GM12873 (cell line): ENCODE results near the gene LUM.

ENCODE experiments used
- CTCF ChIP-seq: IDR thresholded peaks from 2 replicates; pipeline ENCODE4 v1.5.1; 2012; ENCODE audit warnings: low read depth, mild to moderate bottlenecking, moderate library complexity, low read length, control low read depth; ENCODE audit not compliant: insufficient read depth; ENCODE audit errors: missing control alignments

LUM gene

DNA sequence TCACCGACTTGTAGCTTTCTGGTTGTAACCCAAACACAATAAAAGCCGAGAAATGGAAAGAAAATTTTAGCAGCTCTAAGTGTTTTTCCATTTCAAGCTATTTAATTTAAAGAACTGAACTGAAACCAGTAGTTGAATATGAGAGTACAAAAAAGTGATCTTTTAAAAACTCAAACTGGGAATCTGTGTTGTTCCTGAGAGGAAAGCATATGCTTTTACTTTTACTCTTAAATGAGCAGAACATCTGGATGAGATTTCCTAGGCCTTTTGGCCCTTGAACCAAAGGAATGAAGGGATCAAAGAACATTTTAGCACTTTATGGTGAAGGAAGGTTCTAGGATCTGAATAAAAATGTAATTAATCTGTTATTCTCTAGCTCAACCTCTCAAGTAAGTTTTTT lies 54.8 kb downstream of the LUM start:
- TF ChIP-seq CTCF, result no peak

GRCh38 chr12:91055976-91056375 lies 55.3 kb downstream of the LUM start:
- TF ChIP-seq CTCF, result no peak

DNA sequence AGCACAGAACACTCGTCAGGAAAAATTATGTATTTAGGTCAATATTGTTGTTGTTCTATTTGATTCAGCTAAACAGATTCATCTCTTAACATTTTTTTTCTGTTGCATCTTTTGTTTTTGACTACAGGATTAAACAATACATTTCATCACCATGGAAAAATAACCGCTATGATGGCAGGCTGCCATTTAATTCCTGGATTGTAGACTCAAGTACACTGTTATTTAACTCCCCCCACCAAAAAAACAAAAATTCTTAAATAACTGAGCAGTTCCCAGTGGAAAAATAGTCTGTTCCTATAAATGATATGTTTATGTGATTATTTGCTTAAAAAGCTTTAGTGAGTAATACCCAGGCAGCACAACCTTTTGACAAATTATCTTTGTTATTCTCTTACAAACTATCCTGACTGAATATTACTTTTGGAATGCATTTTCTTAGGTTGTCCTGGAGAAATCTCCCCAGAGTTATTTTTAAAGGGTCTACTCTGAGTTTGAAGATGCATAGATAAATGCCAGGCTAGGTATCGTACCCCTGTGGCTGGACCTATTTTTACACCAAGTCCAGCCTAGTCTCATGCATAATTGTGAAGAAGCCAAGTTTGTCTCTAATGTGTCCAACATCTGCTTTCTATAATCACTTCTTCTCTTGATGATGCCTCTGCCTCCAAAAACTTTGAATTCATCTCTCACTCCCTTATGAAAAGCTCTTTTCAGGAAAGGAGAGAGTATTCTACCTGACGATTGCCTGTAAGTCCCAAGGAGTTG lies 57.2 kb downstream of the LUM start:
- no peak for TF ChIP-seq CTCF
